Activated CD4-positive, alpha-beta T cell treated with anti-CD3 and anti-CD28 coated beads, Interleukin-2, amount 50 U/mL, for 4 hours (primary cell): ENCODE results near the gene KIAA0232.
"Not testable (repeated sequence)": the region's sequence is repeated elsewhere in the genome, so short reads cannot be mapped to it uniquely, and the experiment has no call there.

Experiments
- DNase-seq, 2 experiments: peaks; one replicate each; pipeline ENCODE4 v3.0.0-alpha.2; 2020

KIAA0232 gene

DNA sequence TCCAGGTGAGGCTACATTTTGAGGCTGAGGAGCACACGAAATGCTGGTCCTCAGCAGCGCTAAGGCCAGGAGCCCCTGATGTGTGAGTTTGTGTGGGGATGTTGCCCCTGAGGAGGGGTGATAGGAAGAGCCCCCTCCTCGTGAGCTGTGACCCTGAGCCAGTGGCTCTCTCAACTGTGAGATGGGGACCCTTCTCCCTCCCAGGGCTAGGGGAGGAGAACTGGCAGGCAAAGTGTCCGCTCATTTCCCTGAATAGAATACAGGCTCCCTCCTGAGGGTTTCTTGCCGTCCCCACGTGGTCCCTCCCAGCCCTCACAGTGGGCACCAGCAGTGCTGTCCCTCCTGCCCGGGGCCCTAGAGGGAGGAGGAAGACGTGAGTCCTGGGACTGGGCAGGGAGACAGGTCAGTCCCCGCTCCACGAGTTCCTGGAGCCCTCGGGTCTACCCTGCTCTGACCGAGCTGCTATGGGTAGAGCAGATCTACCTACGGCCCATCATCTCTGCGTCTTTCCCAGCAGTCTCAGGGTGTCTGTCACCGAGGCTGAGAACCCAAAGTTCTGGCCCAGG is 106.1 kb downstream of the KIAA0232 start:
- DNase-seq = no peak

DNA sequence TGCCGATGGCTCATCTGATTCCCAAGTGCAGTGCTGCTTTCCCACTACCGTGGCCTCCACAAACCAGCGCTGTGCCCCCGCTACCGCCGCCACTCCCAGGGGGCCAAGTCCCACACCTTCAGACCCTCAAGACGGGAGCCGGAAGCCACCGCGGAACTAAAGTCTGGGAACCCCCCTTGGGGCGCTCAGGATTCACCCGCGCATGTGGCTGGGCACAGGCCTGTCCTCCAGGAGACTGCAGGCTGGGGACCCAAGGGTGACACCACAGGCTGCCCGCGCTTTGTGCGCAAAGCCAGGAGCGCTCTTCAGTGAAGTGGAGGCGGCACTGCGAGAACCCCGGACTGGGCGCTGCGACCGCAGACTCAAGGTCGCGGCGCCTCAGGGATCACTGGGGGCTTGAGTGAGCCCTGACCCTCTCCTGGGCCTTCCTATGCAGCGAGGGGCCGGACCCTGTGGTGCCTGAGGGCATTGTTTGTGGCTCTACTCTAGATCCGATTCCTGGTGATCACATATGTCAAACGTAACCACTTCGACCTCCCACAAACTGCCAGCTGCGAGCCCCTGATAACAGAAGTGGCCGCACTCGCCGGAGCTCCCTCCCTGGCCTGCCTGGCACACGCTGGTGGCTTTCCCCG is 106.7 kb downstream of the KIAA0232 start:
- DNase-seq = no peak

DNA sequence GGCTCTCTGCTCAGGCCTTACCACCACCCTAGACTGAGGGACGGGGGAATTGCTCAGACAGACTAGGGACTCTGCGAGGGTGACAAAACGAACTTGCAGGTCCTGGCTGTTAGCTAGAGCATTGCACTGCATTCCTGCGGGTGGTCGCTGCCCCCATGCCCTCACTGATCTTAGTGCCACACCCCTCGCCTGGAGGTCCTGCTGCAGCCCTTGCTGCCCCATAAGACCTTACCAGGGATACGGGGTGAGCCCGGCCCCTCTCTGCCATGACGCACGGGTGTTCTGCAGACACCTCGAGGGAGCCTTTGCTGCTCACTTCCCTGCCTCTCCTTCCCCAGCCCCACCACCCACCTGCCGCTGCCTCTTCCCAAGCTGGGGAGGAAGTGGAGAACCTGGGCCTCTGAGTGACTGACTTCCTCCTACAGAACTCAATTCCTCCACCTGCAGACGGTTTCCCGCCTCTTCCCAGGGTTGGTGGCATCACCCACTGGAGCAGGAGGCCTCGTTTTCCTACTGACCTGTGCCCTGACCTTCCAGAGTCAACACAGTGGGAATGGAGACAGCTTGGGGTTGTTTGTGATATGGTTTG is 107.3 kb downstream of the KIAA0232 start:
- no peak for DNase-seq

DNA sequence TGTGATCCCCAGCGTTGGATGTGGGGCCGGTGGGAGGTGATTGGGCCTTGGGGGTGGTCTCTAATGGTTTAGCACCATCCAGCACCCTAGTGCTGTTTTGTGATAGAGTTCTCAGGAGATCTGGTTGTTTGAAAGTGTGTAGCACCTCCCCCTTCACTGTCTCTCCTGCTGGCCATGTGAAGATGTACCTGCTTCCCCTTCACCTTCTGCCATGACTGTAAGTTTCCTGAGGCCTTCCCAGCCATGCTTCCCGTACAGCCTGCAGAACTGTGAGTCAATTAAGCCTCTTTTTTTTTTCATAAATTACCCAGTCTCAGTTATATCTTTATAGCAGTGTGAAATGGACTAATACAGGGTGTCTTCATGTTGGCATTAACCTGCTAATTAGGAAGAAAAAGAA is 107.8 kb downstream of the KIAA0232 start:
- DNase-seq = no peak

DNA sequence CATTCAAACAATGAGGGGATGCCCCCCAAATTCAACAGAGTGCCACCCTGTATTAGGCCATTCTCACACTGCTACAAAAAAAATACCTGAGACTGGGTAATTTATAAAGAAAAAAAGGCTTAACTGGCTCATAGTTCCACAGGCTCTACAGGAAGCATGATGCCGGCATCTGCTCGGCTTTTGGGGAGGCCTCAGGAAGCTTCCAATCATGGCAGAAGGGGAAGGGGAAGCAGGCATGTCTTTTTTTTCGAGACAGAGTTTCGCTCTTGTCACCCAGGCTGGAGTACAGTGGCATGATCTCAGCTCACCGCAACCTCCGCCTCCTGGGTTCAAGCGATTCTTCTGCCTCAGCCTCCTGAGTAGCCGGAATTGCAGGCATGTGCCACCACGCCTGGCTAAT is 108.4 kb downstream of the KIAA0232 start:
- DNase-seq = not testable (repeated sequence)

DNA sequence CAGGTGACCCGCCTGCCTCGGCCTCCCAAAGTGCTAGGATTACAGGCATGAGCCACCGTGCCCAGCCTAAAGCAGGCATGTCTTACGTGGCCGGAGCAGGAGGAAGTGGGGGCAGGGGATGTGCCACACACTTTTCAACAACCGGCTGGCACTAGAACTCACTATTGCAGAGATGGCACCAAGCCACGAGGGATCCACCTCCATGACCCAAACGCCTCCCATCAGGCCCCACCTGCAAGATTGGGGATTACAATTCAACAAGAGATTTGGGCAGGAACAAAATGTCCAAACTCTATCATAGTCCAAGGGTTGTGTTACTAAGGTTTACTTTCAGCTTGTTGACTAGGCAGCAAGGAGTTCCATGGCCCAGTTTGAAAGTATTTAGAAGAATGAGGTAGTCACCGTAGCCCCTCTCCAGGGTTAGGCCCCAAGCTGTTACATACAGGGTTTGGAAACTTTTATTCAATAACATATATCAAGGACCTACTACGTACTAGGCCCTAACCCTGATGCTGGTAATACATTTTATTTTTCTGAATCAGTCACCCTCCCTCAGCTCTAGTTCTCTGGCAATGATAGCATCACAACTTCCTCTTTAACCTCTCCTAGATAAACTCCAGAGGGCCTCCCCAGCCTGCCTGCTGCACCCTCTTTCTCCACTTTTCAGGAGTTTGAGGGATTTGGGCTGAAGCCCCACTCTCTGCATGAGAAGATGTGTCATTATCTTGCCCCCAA is 109.1 kb downstream of the KIAA0232 start:
- DNase-seq = no peak

DNA sequence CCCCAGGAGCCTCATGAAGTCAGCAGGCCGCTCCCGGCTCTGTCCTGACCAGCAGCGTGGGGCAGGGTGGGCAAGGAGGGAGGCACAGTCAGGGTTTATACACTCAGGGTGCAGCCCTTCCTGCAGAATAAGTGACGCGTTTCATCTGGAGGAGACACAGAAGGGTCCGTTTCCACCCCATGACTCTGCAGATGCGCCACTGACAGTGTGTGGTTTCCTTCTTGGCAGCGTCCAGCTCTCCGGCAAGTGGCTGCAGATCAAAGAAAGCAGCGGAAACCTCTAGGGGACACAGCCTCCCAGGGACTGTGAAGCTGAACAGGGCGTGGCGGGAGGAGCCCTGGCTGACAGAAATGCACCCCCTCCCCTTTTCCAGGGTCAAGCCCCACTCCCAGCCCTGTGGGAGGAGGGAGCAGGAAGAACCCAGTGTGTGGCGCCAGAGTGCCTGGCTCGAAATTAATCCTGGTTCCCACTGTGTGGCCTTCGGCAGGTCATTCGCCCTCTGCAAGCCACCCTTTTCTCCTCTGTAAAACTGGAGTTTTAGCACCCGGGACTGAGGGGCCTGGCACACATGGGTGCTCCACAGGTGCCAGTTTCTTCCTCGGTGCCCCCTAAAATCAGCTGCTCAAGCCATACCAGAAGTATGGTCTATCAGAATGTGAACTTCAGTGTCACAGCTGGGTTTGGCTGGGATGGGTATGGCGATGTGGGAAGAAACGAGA is 109.8 kb downstream of the KIAA0232 start:
- no peak for DNase-seq

DNA sequence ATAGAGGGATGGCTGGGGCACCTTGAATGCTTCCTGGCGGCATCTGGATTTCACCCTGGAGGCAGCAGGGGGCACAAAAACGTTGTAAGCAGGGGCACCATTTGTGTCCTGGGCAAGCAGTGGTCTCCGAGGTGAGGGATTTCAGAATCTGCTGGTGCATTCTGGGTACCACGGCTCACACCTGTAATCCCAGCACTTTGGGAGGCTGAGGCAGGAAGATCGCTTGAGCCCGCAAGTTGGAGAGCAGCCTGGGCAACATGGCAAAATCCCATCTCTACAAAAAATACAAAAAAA is 110.3 kb downstream of the KIAA0232 start:
- DNase-seq = no peak

DNA sequence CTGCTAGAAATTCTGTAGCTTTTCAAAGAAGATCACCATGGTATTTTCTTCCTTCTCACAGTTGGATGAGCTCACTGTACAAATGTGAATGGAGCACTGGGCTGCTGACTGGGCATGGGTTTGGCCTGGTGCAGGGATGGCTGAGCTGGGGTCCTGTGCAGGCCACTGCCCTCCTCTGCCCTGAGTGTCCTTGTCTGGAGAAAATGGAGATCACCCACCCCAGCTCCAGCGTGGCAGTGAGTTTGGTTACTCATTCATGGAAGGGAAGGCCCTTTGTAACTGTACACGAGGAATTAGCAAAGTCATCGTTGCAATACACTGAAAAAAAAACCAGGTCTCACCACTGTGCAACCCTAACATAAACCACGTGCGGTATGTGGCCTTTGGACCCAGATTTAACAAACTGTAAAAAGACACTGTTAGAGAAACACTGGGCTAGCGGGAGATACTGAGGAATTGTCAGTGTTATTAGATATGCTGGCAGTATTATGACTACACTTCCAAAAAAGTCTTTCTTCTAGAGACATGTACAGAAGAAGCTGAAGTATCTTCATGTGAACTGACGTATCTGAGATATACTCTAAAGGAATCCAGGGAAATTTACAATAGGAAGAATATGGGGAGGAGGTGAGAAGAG is 111.0 kb downstream of the KIAA0232 start:
- no peak for DNase-seq

DNA sequence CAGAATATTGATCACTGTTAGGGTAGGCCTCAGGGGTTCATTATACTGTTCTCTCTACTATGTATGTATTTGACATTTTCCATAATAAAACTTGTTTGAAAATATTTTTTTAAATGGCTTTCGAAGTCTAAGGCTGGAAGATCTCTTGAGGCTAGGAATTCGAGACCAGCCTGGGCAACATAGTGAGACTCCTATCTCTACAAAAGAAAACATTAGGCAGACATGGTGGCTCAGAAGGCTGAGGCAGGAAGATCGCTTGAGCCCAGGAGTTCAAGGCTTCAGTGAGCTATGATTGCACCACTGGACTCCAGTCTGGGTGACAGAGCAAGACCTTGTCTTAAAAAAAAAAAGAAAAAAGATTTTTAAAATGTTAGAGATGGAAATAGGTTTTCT is 111.6 kb downstream of the KIAA0232 start:
- no peak for DNase-seq

DNA sequence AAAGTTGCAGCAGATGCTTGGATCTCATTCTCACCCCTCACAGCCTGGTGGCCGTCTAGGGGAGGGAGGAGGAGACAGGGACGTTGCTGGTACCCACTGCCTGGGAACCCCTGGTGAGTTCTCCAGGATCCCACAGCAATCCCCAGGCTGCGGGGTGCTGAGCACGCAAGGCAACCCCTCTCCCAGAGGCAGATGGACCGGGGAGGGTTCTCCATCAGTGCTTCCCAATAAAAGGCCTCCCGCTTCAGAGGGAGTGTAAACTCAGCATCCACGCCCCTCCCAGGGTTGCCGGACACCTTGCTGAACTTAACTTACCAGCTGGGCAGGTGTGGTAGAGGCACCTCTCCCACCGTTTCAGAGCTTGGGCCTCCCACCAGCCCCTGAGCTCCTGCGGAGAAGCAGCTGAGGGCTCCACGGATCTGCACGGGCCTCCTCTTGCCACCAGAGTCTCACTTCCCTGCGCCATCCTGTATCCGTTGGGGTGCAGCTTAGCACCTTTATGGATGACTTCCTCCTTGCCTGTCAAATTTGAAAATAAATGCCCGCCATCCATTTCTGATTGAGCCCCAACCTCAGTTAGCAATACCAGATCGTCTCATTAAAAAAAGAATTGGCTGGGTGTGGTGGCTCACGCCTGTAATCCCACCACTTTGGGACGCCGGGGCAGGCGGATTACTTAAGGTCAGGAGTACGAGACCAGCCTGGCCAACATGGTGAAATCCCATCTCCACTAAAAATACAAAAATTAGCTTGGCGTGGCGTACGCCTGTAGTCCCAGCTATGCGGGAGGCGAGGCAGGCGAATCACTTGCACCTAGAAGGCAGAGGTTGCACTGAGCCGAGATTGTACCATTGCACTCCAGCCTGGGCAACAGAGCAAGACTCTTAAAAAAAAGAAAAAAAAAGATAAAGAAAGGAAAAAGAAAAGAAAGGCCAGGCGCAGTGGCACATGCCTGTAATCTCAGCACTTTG is 112.3 kb downstream of the KIAA0232 start:
- no peak for DNase-seq

DNA sequence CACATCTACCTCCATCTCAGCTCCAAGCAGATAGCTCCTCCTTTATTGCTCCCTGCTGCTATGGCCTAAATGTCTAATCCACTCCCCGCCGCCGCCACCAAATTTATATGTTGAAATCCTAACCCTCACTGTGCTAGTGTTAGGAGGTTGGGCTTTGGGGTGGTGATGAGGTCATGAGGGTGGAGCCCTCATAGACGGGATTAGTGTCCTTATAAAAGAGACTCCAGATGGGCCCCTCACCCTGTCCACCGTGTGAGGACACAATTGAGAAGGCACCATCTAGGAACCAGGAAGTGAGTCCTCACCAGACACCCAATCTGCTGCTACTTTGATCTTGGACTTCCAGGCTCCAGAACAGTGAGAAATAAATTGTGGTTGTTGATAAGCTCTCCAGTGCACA is 113.5 kb downstream of the KIAA0232 start:
- DNase-seq = no peak

DNA sequence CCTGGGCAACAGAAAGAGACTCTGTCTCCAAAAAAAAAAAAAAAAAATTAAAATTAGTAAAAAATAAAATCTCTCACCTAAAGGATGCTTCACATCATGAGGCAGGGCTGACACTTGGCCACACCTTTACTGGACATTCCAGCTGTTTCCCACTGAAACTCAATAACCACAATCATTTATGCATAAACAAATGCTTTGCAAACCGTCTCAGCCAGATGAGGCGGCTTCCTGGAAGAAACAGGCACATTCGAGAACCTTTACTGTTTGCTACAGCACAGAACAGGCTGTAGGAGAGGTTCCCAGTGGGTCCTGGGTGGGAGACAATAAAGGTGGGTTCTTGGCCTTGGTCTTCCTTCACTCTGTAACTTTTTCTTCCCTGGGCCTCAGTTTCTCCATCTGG is 116.2 kb downstream of the KIAA0232 start:
- no peak for DNase-seq

DNA sequence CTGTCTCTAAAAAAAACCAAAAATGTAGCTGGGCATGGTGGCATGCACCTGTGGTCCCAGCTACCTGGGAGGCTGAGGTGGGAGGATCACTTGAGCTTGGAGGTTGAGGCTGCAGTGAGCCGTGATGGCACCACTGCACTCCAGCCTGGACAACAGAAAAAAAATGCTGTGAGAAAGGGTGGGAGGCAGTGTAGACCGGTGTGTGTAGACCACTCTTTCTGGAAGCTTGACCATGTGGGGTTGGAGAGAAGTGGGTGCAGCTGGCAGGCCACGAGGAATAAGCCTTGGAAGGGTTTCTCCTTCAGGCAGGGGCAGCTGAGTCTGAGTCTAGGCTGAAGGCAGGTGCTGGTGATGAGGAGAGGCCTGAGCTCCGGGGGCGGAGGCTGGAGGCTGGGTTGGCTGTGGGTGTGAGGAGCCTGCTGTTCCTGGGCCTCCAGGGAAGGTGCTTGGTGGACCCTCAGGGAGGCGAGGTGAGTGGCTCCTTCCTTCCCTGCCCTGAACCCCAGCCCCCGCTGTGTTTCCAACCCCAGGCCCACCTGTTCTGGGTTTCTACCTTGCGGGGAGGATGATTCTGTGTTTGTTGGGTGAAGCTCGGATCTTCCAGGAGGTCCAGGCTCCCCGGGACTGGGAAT is 117.8 kb downstream of the KIAA0232 start:
- no peak for DNase-seq

DNA sequence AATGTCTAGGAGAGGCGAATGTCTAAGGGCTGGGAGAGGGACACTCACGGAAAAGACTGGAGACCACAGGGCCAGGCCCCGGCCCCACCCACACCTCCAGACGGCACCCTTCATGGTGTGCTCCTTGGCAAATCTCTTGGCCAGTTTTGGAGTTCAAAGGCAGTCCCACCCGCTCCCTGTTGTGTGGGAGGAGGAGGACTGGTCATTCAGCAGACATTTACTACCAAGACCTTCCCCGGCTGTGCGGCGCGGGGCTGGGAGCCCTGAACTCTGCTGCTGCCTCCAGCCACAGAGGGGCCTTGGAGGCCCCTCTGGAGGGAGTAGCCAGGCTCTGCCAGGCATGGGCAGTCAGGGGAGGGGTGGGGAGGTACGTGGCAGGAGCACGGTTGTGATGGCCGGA is 118.4 kb downstream of the KIAA0232 start:
- DNase-seq = no peak

DNA sequence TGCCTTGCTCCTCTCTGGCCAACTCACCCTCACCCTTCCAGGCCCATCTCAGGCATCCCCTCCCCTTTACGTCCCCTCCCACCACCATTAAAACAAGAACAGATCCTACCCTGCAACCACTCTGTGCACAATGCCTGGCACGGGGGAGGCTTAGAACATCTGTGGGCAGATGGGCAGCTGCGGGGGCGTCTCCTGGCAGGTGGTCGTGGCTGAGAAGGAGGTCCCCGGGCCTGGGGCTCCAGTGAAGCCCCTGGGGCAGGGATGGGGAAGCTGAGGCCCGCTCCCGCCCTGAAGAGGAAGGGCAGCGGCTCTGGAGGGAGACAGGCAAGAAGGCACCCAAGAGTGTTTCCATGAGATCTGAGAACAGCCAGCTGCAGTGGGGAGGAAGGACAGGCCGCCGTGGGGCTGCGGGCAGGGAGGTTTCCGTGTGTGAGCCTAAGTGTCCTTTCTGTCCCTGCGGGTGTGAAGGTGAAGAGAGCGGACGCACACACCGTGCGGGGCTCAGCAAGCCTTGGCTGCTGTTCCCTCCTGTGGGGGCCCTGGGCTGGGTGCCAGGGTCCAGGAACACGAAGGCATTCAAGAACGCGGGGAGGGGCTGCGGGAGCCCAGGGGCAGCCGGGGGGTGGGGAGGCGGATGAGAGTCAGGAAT is 119.3 kb downstream of the KIAA0232 start:
- no peak for DNase-seq

DNA sequence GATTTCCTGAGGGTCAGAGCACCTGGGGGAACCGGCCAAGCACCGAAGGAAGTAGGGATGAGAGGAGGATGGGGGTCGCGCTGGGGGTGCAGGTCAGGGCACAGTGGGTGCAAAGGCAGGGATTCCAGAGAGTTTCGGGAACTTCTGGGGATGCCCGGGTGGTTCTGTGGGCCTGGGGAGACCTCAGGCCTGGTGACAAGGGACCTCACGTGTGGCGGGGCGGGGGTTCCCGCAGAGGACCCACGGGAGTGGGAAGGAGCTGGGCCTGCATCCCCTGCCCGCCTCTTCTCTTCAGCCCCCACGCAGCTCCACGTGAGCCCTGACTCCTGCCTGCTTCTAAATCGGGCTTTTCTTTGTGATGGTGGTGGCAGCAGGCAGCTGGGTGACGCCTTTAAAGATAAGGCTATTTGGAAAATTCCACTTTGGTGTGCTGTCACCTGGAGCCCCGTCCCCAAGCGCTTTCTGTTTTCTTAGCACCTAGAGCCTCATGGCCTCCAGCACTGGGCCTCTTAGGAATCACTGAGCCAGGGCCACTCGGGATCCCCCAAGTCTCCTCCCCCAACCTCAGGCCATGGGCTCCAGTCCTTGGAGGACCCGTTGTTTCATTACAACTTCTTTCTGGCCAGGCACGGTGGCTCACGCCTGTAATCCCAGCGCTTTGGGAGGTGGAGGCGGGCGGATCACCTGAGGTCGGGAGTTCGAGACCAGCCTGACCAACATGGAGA is 120.0 kb downstream of the KIAA0232 start:
- no peak for DNase-seq

DNA sequence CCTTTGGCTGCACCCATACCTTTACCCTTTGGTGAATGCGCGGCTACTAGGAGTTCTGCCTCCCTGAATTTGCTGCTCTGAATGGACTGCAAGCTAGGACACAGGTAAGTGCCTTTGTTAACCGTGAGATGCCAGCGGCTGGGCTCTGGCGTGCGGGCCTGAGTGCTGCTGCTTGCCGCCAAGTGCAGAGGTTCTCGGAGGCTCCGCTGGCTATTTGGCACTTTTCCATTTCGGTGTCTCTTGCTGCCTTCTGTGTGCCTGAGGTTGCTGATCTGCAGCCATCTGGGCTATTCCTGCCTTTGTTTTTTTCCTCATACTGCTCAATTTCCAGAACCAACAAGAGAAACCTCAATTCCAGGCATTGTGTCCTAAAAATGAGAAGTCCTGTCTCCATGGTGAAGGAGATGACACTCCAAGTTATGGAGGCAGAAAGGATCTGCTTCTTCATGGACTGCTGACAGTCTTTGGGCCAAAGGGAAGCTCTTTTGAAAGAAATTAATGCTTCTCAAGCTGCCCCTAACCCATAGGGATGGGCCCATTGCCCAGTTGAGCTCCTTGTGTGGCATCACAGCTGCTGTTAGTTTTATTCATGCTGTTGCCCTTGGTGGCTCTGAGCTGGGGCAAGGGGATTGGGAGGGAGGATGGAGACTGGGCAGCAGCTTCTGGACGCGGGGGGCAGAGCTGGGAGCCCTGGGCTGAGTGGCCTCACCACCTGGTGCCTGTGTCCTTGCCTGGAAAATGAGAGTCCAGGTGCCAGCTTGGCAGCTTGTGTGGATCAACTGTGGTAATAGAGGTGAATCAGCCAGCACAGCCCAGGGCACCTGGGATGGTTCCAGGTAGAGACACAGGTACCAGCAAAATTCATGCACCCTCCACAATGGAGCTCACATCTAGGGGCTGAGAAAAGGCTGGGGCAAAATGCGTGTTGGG is 123.3 kb downstream of the KIAA0232 start:
- DNase-seq = no peak

DNA sequence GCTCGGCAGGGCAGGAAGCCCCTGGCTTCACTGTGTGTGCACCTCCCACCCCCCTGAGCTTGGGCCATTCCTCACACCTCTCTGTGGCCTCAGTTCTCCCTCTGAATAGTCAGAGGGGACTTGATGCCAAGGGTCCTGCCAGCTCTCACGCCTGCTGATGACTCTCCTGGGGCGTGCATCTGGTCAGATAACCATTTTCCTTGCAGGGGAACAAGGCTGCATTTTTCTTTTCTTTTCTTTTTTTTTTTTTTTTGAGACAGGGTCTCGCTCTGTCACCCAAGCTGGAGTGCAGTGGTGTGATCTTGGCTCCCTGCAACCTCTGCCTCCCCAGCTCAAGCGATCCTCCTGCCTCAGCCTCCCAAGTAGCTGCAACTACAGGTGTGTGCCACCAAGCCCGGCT is 124.0 kb downstream of the KIAA0232 start:
- not testable (repeated sequence) for DNase-seq
